GM23248 (cell line): ENCODE data around the gene PDE2A. TPM values are rescaled to one million over a fixed set of nuclear protein-coding genes. Genes with fewer than 3 reads are reported as not detected.

ENCODE experiments used
- DNase-seq: peaks from one replicate; pipeline ENCODE4 v3.0.0-alpha.2; 2015
- H2AFZ ChIP-seq: fragments of 200-600 bp; sonication (generic); 2 replicates; pipeline ENCODE4 v1.6.1; 2016; ENCODE audit warnings: antibody characterized with exemption
- H3F3A ChIP-seq: fragments of 200-600 bp; sonication (generic); 2 replicates; pipeline ENCODE4 v1.6.1; 2016; ENCODE audit warnings: mild to moderate bottlenecking, antibody characterized with exemption, mixed run types; ENCODE audit not compliant: insufficient read depth
- H3K27ac ChIP-seq: fragments of 200-600 bp; sonication (generic); 2 replicates; pipeline ENCODE4 v1.5.1; 2016; ENCODE audit warnings: mild to moderate bottlenecking
- H3K27me3 ChIP-seq: fragments of 200-600 bp; sonication (generic); replicated peaks from 2 replicates; pipeline ENCODE4 v1.6.1; 2016; ENCODE audit warnings: mild to moderate bottlenecking; ENCODE audit not compliant: insufficient read depth
- H3K36me3 ChIP-seq: fragments of 200-600 bp; sonication (generic); 2 replicates; pipeline ENCODE4 v1.6.1; 2016; ENCODE audit warnings: low read depth, mild to moderate bottlenecking
- H3K4me1 ChIP-seq: fragments of 200-600 bp; sonication (generic); 2 replicates; pipeline ENCODE4 v1.6.1; 2016; ENCODE audit warnings: mild to moderate bottlenecking; ENCODE audit not compliant: insufficient read depth
- H3K4me2 ChIP-seq: fragments of 200-600 bp; sonication (generic); one replicate; pipeline ENCODE4 v1.6.1; 2016; ENCODE audit warnings: mild to moderate bottlenecking; ENCODE audit not compliant: unreplicated experiment
- H3K4me3 ChIP-seq: fragments of 200-600 bp; sonication (generic); 2 replicates; pipeline ENCODE4 v1.5.1; 2016; ENCODE audit warnings: mild to moderate bottlenecking
- H3K79me2 ChIP-seq: fragments of 200-600 bp; sonication (generic); 2 replicates; pipeline ENCODE4 v1.6.1; 2016; ENCODE audit warnings: mild to moderate bottlenecking; ENCODE audit not compliant: insufficient read depth
- H3K9ac ChIP-seq: fragments of 200-600 bp; sonication (generic); 2 replicates; pipeline ENCODE4 v1.6.1; 2016; ENCODE audit warnings: mild to moderate bottlenecking
- H3K9me2 ChIP-seq: fragments of 200-600 bp; sonication (generic); 2 replicates; pipeline ENCODE4 v1.6.1; 2016; ENCODE audit warnings: mixed run types, mild to moderate bottlenecking, moderate library complexity; ENCODE audit not compliant: insufficient read depth
- H3K9me3 ChIP-seq: fragments of 200-600 bp; sonication (generic); one replicate; pipeline ENCODE4 v1.6.1; 2017; ENCODE audit warnings: low read depth
- H4K20me1 ChIP-seq: fragments of 200-600 bp; sonication (generic); 2 replicates; pipeline ENCODE4 v1.6.0; 2016; ENCODE audit not compliant: insufficient read depth
- EZH2 ChIP-seq: fragments of 200-600 bp; sonication (generic); IDR thresholded peaks from 2 replicates; pipeline ENCODE4 v1.6.1; 2018; ENCODE audit warnings: antibody characterized with exemption, mild to moderate bottlenecking; ENCODE audit not compliant: insufficient read depth, poor library complexity, severe bottlenecking
- EZH2phosphoT487 ChIP-seq: fragments of 200-600 bp; sonication (generic); IDR thresholded peaks from 2 replicates; pipeline ENCODE4 v1.6.1; 2018; ENCODE audit warnings: antibody characterized with exemption, moderate library complexity, mild to moderate bottlenecking, low read depth; ENCODE audit not compliant: insufficient read depth
- WGBS, 2 experiments: methylation state at CpG; one replicate each; pipeline ENCODE4 v1.1.6; 2015 to 2017; ENCODE audit warnings: low lambda C conversion rate in 2 of 2, low coverage in 1 of 2; ENCODE audit errors: missing lambda C conversion rate in 2 of 2; 5-methylcytosine and 5-hydroxymethylcytosine counted together
- in situ Hi-C: fragments of 300-500 bp; cut with MboI; formaldehyde crosslinking; loops from 2 replicates; pipeline ENCODE4 v1.15.0; 2020
- polyA plus RNA-seq: library from polyadenylated mRNA; unstranded; fragments of >200 nt; fragmentation: Nextera tagmentation; extraction: Ambion mirVana; gene quantifications from 2 replicates; pipeline ENCODE4 v1.2.1, GENCODE V29; 2016
- total RNA-seq: library from RNA; depleted of rRNA; stranded (reverse); fragments of >200 nt; shearing (Covaris generic); gene quantifications from 2 replicates; pipeline ENCODE4 v1.2.3, GENCODE V29; 2014

PDE2A gene
- total and polyA plus RNA-seq, 2 experiments from 2014 or later = 1.0 to 2.3 TPM

GRCh38 chr11:72704783-72705265 lies 30.6 kb upstream of the PDE2A start:
- Histone ChIP-seq H2AFZ (no peak overlapping the region), H3K4me3 (no peak overlapping the region), H3K27ac (no peak overlapping the region), H4K20me1 (no peaks in the 10 kb centered on the region), H3K4me2 (no peak overlapping the region), H3K4me1 (peaks cover 15% of the 10 kb centered on the region), H3K9me2 (no peaks in the 10 kb centered on the region), H3K9me3 (no peaks in the 10 kb centered on the region), H3K79me2 (no peaks in the 10 kb centered on the region), H3K27me3 (no peaks in the 10 kb centered on the region), H3K36me3 (no peaks in the 10 kb centered on the region; the same call in 1 of the 2 replicates), H3K9ac (no peak overlapping the region), H3F3A (no peaks in the 10 kb centered on the region; the same call in 1 of the 2 replicates)
- in situ Hi-C loops = loop anchor here (25.0 kb wide), 1 partner anchor 457 kb away; no protein-coding TSS in a partner anchor
- no peak for DNase-seq
- TF ChIP-seq EZH2 (no peak), EZH2phosphoT487 (no peak)
- 44 to 53% methylated on average over 4 of the region's 4 CpGs for WGBS, 2 experiments

DNA sequence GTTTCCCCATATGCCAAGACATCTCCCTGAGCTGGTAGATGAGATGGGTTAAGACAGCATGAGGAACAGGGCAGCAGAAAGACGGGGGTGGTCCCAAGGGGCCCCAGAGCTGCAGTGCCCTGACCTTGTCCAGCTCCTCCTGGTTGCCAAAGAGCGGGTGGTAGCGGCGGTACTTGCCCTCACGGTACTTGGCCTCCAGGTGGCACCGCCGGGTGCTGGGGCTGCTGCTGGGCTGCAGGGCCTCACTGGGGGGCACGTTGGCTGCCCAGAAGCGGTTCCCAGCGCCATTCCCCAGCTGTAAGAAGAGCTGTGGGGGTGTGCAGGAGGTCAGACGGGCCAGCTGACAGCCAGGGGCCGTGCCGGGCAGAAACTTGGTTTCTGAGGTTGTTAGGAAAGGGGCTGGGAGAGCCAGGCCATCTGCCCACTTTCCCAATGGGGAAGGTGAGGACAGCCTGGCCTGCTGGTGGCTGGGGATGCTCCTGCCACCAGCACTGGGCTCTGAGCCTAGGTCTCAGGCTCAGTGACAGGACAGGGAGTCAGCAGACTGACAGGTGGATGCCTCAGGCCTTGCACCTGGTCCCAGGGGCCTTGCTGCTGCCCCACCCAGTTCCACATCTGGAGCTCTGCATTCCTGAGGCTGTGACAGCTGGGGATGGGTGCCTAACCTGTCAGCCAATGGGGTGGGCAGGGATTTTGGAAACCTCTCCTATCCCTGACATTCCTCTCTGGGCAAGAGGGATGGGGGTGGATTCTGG lies 30.0 kb upstream of the PDE2A start:
- no peaks in the 10 kb centered on the region for H3K9me3 ChIP-seq
- H2AFZ ChIP-seq = no peak overlapping the region
- H4K20me1 ChIP-seq = no peaks in the 10 kb centered on the region
- WGBS, 2 experiments = 60 to 64% methylated on average over 12 to 13 of the region's 13 CpGs
- no peak overlapping the region for H3K9ac ChIP-seq
- no peaks in the 10 kb centered on the region; the same call in 1 of the 2 replicates for H3F3A ChIP-seq
- H3K4me3 ChIP-seq = no peak overlapping the region
- no peaks in the 10 kb centered on the region for H3K9me2 ChIP-seq
- DNase-seq = peak; percentile 48
- peak overlapping the region; percentile 75 for H3K4me2 ChIP-seq
- peaks cover 17% of the 10 kb centered on the region for H3K4me1 ChIP-seq
- no peaks in the 10 kb centered on the region for H3K79me2 ChIP-seq
- no peaks in the 10 kb centered on the region for H3K27me3 ChIP-seq
- in situ Hi-C loops = loop anchor here (25.0 kb wide), 1 partner anchor 458 kb away; no protein-coding TSS in a partner anchor
- TF ChIP-seq EZH2phosphoT487 (no peak), EZH2 (no peak)
- H3K36me3 ChIP-seq = no peaks in the 10 kb centered on the region
- peak overlapping the region; percentile 60 for H3K27ac ChIP-seq

- Histone ChIP-seq H3K9me2 (no peaks in the 10 kb centered on the region), H3K36me3 (no peaks in the 10 kb centered on the region), H3K79me2 (no peaks in the 10 kb centered on the region), H3K9me3 (no peaks in the 10 kb centered on the region), H3K4me2 (peak overlapping the region; percentile 75), H3K4me3 (peak overlapping the region; percentile 47), H3K27me3 (no peaks in the 10 kb centered on the region), H3K9ac (peak overlapping the region; percentile 53), H3F3A (no peaks in the 10 kb centered on the region; the same call in 1 of the 2 replicates), H3K27ac (peak overlapping the region; percentile 60), H4K20me1 (no peaks in the 10 kb centered on the region), H3K4me1 (peaks cover 17% of the 10 kb centered on the region), H2AFZ (no peak overlapping the region)
- in situ Hi-C loops = loop anchor here (25.0 kb wide), 1 partner anchor 459 kb away; no protein-coding TSS in a partner anchor
- WGBS, 2 experiments = 4 to 8% methylated on average over 9 to 11 of the region's 11 CpGs
- no peak for TF ChIP-seq EZH2
- no peak for TF ChIP-seq EZH2phosphoT487
- DNase-seq = peak; percentile 87
Measured at GRCh38 chr11:72703267-72704008, 29.2 kb upstream of the PDE2A start.

DNA sequence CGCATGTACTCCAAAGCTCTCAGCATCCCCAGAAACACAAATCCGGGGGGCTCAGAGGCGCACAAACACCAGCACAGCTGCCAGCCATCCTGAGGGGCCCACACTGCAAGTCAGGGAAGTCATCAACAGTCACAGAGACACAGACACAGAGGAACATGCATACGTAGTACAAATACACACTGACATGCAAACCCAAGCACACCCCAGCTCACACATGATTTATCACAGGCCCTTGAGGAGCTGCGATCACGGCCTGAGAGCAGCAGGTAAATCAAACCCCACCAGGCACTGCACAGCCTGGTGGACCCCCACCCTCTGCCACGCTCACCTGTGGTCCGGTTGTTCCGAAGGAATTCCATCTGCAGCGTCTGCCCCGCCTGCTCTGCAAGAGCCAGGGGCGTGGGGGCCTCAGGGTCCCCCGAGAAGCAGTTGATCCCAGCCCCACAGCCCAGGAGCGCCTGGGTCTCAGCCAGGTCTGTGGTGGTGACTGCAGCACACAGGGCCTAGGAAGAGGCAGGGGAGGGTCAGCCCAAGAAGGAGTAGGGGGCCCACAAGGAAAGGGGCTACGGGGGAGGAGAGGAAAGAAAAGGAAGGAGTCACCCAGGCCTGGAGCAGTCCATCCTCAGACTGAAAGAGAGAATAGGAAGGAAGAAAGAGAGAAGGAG lies 28.5 kb upstream of the PDE2A start:
- TF ChIP-seq EZH2 (no peak), EZH2phosphoT487 (no peak)
- Histone ChIP-seq H3K4me3 (peak overlapping the region; percentile 47), H4K20me1 (no peaks in the 10 kb centered on the region), H2AFZ (no peak overlapping the region), H3K4me1 (peaks cover 17% of the 10 kb centered on the region), H3K27ac (peak overlapping the region; percentile 60), H3K27me3 (no peaks in the 10 kb centered on the region), H3K9me2 (no peaks in the 10 kb centered on the region), H3K4me2 (peak overlapping the region; percentile 75), H3K79me2 (no peaks in the 10 kb centered on the region), H3K9ac (peak overlapping the region; percentile 53), H3K36me3 (no peaks in the 10 kb centered on the region; the same call in 1 of the 2 replicates), H3K9me3 (no peaks in the 10 kb centered on the region), H3F3A (no peaks in the 10 kb centered on the region; the same call in 1 of the 2 replicates)
- no peak for DNase-seq
- in situ Hi-C loops = loop anchor here (25.0 kb wide), 1 partner anchor 460 kb away; no protein-coding TSS in a partner anchor
- WGBS, 2 experiments = 52 to 56% methylated on average over 15 of the region's 15 CpGs
